PC-9 (cell line): Measurements from ENCODE around the gene SIGLEC7.

ENCODE experiments used
- CTCF ChIP-seq: fragments of 200-600 bp; sonication (generic); conservative IDR thresholded peaks from 2 replicates; pipeline ENCODE4 v1.6.1; 2017; ENCODE audit warnings: mixed run types, antibody characterized with exemption, mild to moderate bottlenecking, moderate library complexity
- EZH2 ChIP-seq: fragments of 200-600 bp; sonication (generic); IDR thresholded peaks from 2 replicates; pipeline ENCODE4 v1.8.0; 2017; ENCODE audit warnings: antibody characterized with exemption, low read depth

- 0 out of 2 replicates have a peak, but pooled peaks have one; percentile 26 for TF ChIP-seq CTCF
- no peak for TF ChIP-seq EZH2
Measured at GRCh38 chr19:51111606-51112005, 30.5 kb upstream of the SIGLEC7 start.
